ELF-1 (cell line): ENCODE results near the gene C19orf44.
"Not testable (repeated sequence)": the region's sequence is repeated elsewhere in the genome, so short reads cannot be mapped to it uniquely, and the experiment has no call there.

Source experiments
- DNase-seq: peaks from one replicate; pipeline ENCODE4 v3.0.0-alpha.2; 2016; ENCODE audit warnings: low read depth, low spot score

C19orf44 gene

GRCh38 chr19:16535381-16535780 is 39.2 kb downstream of the C19orf44 start:
- no peak for DNase-seq

GRCh38 chr19:16536130-16536529 is 39.9 kb downstream of the C19orf44 start:
- DNase-seq = no peak

GRCh38 chr19:16537111-16537510 is 40.9 kb downstream of the C19orf44 start:
- no peak for DNase-seq

GRCh38 chr19:16540948-16541347 is 44.8 kb downstream of the C19orf44 start:
- no peak for DNase-seq

GRCh38 chr19:16541526-16542044 is 45.4 kb downstream of the C19orf44 start:
- DNase-seq = peak; percentile 40

- DNase-seq = peak; percentile 96
These were observed 46.1 kb downstream of the C19orf44 start, which contains the start of gene CHERP for GRCh38 chr19:16542045-16542909. Gene CHERP, minus strand, starts transcription at chr19:16542437. Its CDS starts 59 bp downstream, at chr19:16542378.

GRCh38 chr19:16542910-16543472 is 46.8 kb downstream of the C19orf44 start:
- DNase-seq = peak; percentile 11

- not testable (repeated sequence) for DNase-seq
These were observed 47.5 kb downstream of the C19orf44 start for GRCh38 chr19:16543734-16544133.

- DNase-seq = no peak
These were observed 48.5 kb downstream of the C19orf44 start for GRCh38 chr19:16544473-16545231.

GRCh38 chr19:16548956-16549355 is 52.8 kb downstream of the C19orf44 start:
- DNase-seq = no peak

GRCh38 chr19:16551902-16552301 is 55.7 kb downstream of the C19orf44 start:
- not testable (repeated sequence) for DNase-seq

GRCh38 chr19:16554776-16555175 is 58.6 kb downstream of the C19orf44 start:
- no peak for DNase-seq

GRCh38 chr19:16559780-16560276 is 63.6 kb downstream of the C19orf44 start:
- DNase-seq = peak; percentile 25

- no peak for DNase-seq
These were observed 65.2 kb downstream of the C19orf44 start for GRCh38 chr19:16561382-16561781.

- no peak for DNase-seq
These were observed 66.4 kb downstream of the C19orf44 start for GRCh38 chr19:16562608-16563025.

- no peak for DNase-seq
These were observed 68.6 kb downstream of the C19orf44 start for GRCh38 chr19:16564842-16565241.

- DNase-seq = no peak
These were observed 70.0 kb downstream of the C19orf44 start for GRCh38 chr19:16566161-16566560.

GRCh38 chr19:16566702-16567101 is 70.5 kb downstream of the C19orf44 start:
- no peak for DNase-seq

- DNase-seq = peak; percentile 48
These were observed 73.6 kb downstream of the C19orf44 start for GRCh38 chr19:16569609-16570320.
